Upper lobe of left lung (tissue), 4 donors: ENCODE results near the gene CNTNAP2.

Source experiments
- POLR2A ChIP-seq, 4 donors: fragments of 450-650 bp; IDR thresholded peaks; one replicate each; pipeline ENCODE4 v1.5.1; 2016 to 2017; ENCODE audit warnings: antibody characterized with exemption in 4 of 4, mild to moderate bottlenecking in 2 of 4
- POLR2AphosphoS5 ChIP-seq, 2 donors: sonication (generic); formaldehyde crosslinking; IDR thresholded peaks; one replicate each; pipeline ENCODE4 v1.5.1; 2017; ENCODE audit warnings: antibody characterized with exemption in 2 of 2
- TF ChIP-seq, protein P1 (sequence below), 6 experiments: fragments of 450-650 bp in 4 of 6; fragments of 200-600 bp in 2 of 6; sonication (generic) in 2 of 6; IDR thresholded peaks; one replicate each; pipeline ENCODE4 v1.5.1; 2016 to 2019; ENCODE audit warnings: antibody characterized with exemption in 6 of 6

DNA sequence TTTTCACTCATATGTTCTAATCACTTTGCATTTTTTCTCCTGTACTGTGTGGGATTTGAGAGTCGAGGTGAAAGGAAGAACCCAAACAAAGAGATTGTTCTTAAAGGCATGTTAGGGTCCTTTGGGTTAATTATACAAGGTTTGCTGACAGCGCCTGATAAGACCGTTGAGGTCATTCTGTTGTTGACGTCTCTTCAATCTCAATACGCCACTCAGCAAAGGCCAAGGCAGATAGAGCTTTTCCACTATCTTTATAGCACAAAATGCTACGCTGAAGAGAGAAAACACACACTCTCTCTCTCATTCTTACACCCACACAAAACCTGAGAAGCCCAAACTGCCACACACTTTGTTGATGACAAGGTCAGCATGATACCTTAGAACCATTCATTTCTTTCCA, 228.7 kb downstream of the CNTNAP2 start:
- TF ChIP-seq, protein P1, sequence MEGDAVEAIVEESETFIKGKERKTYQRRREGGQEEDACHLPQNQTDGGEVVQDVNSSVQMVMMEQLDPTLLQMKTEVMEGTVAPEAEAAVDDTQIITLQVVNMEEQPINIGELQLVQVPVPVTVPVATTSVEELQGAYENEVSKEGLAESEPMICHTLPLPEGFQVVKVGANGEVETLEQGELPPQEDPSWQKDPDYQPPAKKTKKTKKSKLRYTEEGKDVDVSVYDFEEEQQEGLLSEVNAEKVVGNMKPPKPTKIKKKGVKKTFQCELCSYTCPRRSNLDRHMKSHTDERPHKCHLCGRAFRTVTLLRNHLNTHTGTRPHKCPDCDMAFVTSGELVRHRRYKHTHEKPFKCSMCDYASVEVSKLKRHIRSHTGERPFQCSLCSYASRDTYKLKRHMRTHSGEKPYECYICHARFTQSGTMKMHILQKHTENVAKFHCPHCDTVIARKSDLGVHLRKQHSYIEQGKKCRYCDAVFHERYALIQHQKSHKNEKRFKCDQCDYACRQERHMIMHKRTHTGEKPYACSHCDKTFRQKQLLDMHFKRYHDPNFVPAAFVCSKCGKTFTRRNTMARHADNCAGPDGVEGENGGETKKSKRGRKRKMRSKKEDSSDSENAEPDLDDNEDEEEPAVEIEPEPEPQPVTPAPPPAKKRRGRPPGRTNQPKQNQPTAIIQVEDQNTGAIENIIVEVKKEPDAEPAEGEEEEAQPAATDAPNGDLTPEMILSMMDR (IDR thresholded peaks at IDR 0.05), result no peak
- TF ChIP-seq POLR2A (IDR thresholded peaks at IDR 0.05) (no peak), POLR2AphosphoS5 (IDR thresholded peaks at IDR 0.05) (no peak)
